ENCODE measurements around the gene DENND1B. TPM values are rescaled to one million over a fixed set of nuclear protein-coding genes. Genes with fewer than 3 reads are reported as not detected.

Gene DENND1B
- total RNA-seq, 1 experiment from 2014 or later: 9.6 TPM

- no peak for TF ChIP-seq REST (IDR thresholded peaks at IDR 0.05; ENCODE audit: low read depth)
- TF ChIP-seq FOSL1 (IDR thresholded peaks at IDR 0.05; ENCODE audit: low read depth): no peak
- TF ChIP-seq EZH2 (IDR thresholded peaks at IDR 0.05): no peak
- no peak for TF ChIP-seq ZFX (IDR thresholded peaks at IDR 0.05)
- TF ChIP-seq MAX (IDR thresholded peaks at IDR 0.05): no peak
- no peak for TF ChIP-seq JUND (IDR thresholded peaks at IDR 0.05)
Observed at GRCh38 chr1:197470330-197470729, 304.9 kb downstream of the DENND1B start (continued).

- intact Hi-C loops (cut with micrococcal nuclease): no loop called here
- POLR2A ChIA-PET: no interaction called here
- RAD21 ChIA-PET (ENCODE audit: low non-redundant PET in 1 of 2, low total read pairs in 2 of 2, uncharacterized antibody in 2 of 2, unreplicated experiment in 2 of 2): no interaction called here
- no peak overlapping the region for H3K4me3 ChIP-seq (replicated peaks in 1 of 2; ENCODE audit: low read depth in 1 of 2, low read length in 2 of 2)
- H3K9me3 ChIP-seq (ENCODE audit: control insufficient read depth in 1 of 2, insufficient read depth in 1 of 2, low read depth in 1 of 2, low read length in 2 of 2): no peaks in the 10 kb centered on the region
- H3K36me3 ChIP-seq (ENCODE audit: control insufficient read depth in 1 of 2, insufficient read depth in 2 of 2, low read length in 2 of 2): no peaks in the 10 kb centered on the region
- ATAC-seq (no peak), DNase-seq (ENCODE audit: low read depth, low spot score) (no peak)
- H3K9me2 ChIP-seq (ENCODE audit: insufficient read depth): no peaks in the 10 kb centered on the region
- no peaks in the 10 kb centered on the region for H3K4me1 ChIP-seq (ENCODE audit: control insufficient read depth in 1 of 2, insufficient read depth in 2 of 2, low read length in 2 of 2)
- no peak overlapping the region for H2AFZ ChIP-seq (ENCODE audit: low read depth, low read length, poor library complexity, severe bottlenecking)
- TF ChIP-seq FOSL1 (IDR thresholded peaks at IDR 0.05; ENCODE audit: low read depth) (no peak), ZFX (IDR thresholded peaks at IDR 0.05) (no peak), ATF3 (IDR thresholded peaks at IDR 0.05) (no peak), RAD21 (IDR thresholded peaks at IDR 0.05; ENCODE audit: low read depth) (no peak), SIN3A (IDR thresholded peaks at IDR 0.05; ENCODE audit: low read depth) (no peak), JUND (IDR thresholded peaks at IDR 0.05) (no peak), EGR1 (IDR thresholded peaks at IDR 0.05; ENCODE audit: low read depth) (no peak), CBX3 (IDR thresholded peaks at IDR 0.05; ENCODE audit: low read depth) (no peak), CEBPB (IDR thresholded peaks at IDR 0.05; ENCODE audit: low read depth) (no peak), MAX (IDR thresholded peaks at IDR 0.05) (no peak), TCF7L2 (IDR thresholded peaks at IDR 0.05; ENCODE audit: borderline replicate concordance, extremely low read depth, insufficient read depth, insufficient read length) (no peak), POLR2A (IDR thresholded peaks at IDR 0.05; ENCODE audit: borderline replicate concordance, extremely low read depth, insufficient read depth, insufficient read length) (no peak)
- H4K20me1 ChIP-seq (ENCODE audit: insufficient read depth): no peaks in the 10 kb centered on the region; the same call in 1 of the 2 replicates
- CTCF ChIA-PET: no interaction called here
- H3K27ac ChIP-seq (ENCODE audit: low read depth, low read length): no peak overlapping the region
- H3K9ac ChIP-seq (ENCODE audit: low read length): no peak overlapping the region
- no TSS peak for BruUV-seq (replicated peaks)
- no peak overlapping the region for H3K4me2 ChIP-seq (ENCODE audit: low read length)
- no peaks in the 10 kb centered on the region for H3K27me3 ChIP-seq (ENCODE audit: insufficient read depth, low read length)
- H3K79me2 ChIP-seq (ENCODE audit: insufficient read depth, low read length): no peaks in the 10 kb centered on the region
Observed at GRCh38 chr1:197469620-197470210, 305.6 kb downstream of the DENND1B start.

Data from HCT116 (cell line).